Hematopoietic multipotent progenitor cell treated with erythropoietin and hydrocortisone succinate and interleukin-3 and kit ligand, for 15 days (in vitro differentiated cells): ENCODE measurements around the gene SORBS1.
A peak's percentile ranks its signal among the peaks of the same experiment; 100 is the strongest.

Experiments
- DNase-seq: peaks from one replicate; pipeline ENCODE4 v3.0.0-alpha.2; 2015; ENCODE audit warnings: low spot score

Gene SORBS1

GRCh38 chr10:95408983-95409873 lies 151.9 kb downstream of the SORBS1 start:
- DNase-seq, result no peak

DNA sequence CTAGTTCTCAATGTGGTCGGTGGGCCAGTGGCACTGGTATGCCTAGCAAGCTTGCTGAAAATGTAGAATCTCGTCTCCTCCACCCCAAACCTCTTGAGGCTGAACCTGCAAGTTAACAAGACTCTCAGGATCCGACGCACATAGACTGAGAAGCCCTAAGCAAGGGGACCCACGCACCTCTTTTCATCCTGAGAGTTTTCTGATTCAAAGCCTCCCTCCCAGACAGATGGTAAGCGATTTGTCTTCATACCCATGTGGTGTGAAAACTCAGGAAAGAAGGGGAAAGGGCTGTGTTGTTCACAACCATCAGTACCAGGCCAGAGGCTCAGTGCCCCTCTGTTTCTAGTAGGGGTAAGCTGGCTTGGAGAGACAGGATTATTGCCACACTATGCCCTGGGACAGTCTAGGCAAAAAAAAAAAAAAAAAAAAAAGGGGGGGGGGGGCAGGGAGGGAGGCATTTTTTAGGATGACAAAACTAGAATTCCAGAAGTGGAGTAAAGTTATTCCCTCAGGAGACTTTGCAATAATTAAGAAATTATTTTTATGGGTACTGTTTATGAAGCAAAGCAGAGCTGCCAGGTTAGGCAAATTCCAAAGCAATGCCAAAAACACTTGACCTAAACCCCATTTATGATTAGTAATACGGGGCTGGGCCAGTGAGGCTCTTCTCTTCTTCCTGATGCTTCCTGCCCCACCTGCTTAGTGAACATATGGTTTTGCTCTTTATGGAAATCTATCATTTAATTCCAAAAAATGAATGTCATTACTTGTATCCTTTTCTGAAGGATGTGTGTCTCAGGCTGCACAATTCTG lies 152.8 kb downstream of the SORBS1 start:
- DNase-seq, result no peak

DNA sequence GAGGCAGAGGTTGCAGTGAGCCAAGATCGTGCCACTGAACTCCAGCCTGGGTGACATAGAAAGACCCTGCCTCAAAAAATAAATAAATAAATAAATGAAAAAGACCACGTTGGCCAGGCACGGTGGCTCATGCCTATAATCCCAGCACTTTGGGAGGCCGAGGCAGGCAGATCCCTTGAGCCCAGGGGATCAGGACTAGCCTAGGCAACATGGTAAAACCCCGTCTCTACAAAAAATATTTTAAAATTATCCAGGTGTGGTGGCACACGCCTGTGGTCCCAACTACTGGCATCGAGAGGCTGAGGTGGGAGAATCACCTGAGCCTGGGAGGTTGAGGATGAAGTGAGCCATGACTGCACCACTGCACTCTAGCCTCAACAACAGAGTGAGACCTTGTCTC lies 153.6 kb downstream of the SORBS1 start:
- DNase-seq, result no peak

GRCh38 chr10:95406651-95407280 lies 154.4 kb downstream of the SORBS1 start:
- DNase-seq, result peak; percentile 81

DNA sequence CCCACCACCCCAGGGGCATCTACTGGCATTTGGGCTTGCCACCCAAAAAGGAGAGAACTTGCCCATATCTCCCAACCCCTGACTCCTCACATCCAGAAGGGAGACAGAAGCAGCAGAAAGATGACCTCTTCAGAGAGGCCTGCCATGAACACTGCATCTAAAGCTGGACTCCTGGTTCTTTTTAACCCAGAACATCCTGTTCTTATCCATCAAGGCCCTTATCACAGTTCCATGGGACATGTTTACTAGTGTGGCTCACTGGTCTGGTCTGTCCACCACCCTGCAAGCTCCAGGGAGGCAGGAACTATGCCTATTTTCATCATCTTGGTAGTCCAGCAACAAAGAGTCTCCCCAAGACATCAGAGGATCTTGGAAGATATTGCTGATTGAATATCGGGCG lies 155.5 kb downstream of the SORBS1 start:
- no peak for DNase-seq

DNA sequence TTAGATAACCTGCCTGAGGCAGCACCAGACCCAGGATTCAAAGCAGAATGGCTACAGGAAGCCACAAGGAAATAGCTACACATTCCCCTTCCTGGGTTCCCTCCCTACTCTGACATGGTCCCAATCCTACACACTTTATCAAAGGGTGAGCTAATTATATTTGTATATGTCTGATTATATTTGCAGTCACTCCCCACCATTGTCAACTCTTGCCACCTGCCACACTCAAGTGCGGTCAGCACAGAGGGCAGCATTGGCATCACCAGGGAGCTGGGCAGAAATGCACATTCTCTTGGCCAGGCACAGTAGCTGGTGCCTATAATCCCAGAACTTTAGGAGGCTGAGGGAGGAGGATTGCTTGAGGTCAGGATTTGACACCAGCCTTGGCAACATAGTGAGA lies 156.3 kb downstream of the SORBS1 start:
- no peak for DNase-seq

DNA sequence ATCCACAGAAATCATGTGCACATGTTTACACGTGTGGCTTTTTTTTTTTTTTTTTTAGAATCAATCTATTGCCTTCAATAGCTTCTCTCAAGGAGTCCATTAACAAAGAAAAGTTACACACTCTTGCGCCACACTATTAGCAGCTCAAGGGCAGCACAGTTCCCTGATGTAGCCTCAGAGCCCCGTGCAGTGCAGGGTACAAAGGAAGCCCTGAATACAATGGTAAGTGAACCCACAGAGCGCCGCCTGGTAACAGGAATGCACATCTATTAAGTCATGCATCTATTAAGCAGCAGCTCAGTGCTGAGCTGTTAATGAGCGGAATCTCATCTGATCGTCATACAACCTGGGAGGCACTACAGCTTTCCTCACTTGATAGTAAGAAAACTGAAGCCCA lies 156.7 kb downstream of the SORBS1 start:
- DNase-seq, result no peak

DNA sequence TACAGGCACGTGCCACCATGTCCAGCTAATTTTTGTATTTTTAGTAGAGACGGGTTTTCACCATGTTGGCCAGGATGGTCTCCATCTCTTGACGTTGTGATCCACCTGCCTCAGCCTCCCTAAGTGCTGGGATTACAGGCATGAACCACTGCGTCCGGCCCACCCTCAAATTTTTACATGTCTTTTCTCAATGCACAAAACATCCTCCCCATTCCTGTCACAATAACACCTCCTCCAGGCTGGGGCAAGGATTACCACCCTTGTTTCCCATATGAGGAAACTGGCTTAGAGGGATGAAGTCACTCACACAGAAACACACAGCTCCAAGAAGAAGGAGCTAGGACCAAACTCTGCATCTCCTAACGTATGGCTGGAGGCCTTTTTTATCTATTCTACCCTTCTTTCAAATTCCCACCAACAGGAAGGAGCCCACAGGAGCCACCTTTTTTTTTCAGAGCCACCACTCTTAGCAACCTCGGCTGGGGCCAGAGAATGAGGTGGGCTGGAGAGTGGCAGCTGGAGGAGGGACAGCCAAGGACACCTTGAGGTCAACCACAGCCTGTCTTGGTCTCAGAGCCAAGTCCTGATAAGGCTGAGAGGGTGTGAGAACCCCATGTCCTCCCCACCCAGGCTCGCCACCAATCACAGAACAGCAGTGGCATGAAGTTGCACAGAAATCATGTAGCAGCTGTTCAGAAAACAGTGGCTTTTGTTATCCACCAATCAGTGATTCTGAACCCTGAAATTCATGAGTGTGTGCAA lies 157.3 kb downstream of the SORBS1 start:
- DNase-seq, result no peak

GRCh38 chr10:95401704-95402469 lies 159.3 kb downstream of the SORBS1 start:
- DNase-seq, result no peak

DNA sequence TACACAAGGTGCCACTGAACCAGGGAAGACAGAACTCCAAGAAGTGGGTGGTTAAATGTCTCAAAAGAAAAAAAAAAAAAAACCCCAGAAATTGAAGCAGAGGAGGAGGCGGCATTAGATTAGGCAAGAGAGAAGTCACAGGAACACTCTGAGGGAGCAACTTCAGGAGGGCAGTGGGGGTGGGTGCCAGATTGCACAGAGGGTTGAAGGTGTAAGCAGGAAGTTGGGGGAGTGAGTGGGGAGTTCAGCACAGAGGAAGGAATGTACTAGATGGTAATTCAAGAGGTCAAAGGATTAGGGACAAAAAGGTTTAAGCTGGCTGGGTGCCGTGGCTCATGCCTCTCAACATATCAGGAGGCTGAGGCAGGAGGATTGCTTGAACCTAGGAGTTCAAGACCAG lies 160.4 kb downstream of the SORBS1 start:
- no peak for DNase-seq

GRCh38 chr10:95399183-95399582 lies 162.0 kb downstream of the SORBS1 start:
- DNase-seq, result no peak

GRCh38 chr10:95397747-95398146 lies 163.4 kb downstream of the SORBS1 start:
- DNase-seq, result no peak

DNA sequence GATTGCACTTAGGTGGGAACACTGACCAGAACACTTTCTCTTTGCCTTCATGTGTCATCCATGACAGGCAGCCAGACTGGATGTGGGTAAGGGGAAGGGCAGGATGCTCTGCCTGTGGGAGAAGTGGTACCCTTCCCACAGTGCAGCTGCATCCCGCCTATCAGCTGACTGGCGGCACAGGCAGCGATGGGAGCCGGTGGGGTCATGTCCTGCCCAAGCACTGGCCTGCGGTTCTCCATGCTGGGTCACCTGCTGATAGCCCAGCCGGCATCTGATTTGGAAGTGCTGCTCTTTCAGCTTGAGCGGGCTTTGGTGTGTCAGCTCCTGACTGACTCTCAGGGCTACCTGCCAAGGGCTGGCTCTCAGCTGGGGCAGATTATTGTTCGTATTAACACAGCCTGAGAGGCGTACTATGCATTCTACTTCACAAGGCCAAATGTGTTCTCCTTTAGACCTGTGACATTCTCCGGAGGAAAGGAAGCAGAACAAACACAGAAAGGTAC lies 165.2 kb downstream of the SORBS1 start:
- no peak for DNase-seq

GRCh38 chr10:95394161-95394880 lies 166.8 kb downstream of the SORBS1 start:
- DNase-seq, result peak; percentile 14

DNA sequence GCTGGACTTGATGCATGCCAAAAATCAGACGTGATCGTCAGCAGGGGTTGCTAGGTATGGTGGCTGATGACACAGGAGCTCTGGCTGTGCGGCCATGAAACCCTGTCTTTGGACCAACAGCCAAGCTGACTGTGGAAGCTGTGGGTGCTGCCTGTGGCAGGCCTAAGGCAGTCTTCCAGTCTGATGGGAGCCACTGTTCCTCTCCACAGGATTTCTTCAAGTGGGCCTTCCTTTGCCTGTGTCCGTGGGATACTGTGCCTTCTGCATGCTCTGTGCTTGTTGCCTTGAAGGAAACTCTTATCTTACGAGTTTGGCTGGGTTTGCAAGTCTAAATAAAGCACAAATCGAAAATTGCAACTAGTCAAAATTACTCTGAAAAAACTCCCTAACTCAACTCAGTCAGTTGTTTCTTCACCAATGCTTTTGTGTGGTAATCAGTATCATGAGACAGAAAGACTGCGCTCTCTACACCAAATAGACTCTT lies 168.4 kb downstream of the SORBS1 start:
- no peak for DNase-seq

- DNase-seq, result no peak
These were observed 169.0 kb downstream of the SORBS1 start for GRCh38 chr10:95392217-95392584.

DNA sequence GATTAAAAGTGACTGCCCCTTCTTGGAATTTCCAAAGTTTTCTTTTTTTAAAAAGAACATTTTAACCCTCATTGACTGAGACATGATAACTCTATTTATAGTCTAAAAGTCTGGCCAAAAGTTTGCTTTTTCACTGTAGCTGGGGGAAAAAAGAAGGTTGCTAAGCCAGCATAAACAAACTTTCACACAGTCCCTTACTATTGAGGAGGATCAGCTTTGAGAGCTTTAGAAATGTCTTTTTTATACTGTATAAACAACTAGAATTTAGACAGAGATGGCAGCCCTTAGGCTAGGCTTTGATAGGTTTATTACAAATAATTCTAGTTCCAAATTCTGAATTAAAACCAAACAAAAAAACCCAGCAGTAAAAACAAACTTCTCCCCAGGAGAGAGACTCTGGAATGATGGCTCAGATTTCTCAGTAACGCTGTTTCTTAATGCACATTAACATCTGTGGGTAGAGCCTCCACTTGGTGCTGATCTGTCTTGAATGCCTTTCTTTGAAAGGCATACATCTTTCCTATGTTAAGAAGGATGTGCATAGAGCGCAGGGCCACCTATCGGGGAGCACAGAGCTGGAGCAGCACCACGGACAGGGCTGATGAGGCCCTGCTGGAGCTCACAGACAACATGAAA lies 169.5 kb downstream of the SORBS1 start:
- no peak for DNase-seq

DNA sequence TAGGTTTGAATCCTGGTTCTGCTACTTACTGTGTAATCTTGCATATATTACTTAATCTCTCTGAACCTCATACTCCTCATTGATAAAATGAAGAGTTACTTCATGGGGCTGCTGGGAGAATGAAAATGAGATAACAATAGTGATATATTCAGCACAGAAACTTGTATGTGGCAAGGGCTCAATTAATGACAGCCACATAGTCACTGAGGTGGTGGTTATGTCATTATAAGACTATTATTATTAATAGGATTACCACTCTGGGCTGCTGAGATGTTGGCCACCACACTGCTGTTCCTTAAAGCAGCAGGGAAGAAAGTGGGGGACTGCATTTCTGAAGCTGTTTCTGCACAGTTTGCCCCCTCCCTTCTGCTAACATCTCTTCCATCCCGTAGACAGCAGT lies 170.0 kb downstream of the SORBS1 start:
- DNase-seq, result no peak

DNA sequence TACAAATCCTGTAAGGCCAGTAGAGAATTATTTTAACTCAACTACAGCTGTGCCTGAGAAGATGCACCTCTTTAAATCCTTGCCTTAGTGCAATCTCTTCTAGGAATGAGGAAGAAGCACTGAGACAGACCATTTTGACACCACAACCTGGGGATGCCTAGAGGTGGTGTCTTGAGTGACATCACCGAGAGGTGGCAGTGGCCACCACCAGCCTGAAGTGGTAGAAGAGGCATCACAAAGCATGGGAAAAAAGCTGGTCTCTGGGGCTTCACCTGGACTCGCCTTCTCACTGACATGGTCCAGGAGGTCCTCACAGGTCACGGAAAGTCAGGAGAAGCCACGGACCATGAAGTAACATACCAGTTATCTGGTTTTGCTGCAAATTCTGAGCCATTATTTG lies 171.2 kb downstream of the SORBS1 start:
- no peak for DNase-seq

DNA sequence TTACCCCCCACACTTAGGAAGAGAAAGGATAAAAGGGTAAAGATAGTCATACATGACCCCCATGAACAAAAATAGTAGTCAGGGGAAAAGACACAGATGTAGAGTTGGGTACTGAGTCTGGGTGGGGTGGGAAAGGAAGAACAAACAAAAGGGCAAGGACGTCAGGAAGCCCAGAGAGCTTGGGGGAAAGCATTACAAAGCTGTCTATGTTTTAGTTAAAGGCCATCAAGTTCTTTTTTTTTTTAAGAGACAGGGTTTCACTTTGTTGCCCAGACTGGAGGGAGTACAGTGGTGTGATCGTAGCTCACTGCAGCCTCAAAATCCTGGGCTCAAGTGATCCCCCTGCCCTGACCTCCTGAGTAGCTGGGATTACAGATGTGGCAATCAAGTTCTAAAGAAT lies 172.0 kb downstream of the SORBS1 start:
- DNase-seq, result no peak
